Spleen (tissue), 11 donors: ENCODE data around the gene MICAL2. TPM values are rescaled to one million over a fixed set of nuclear protein-coding genes. Genes with fewer than 3 reads are reported as not detected.

ENCODE experiments used
- DNase-seq: peaks from one replicate; pipeline ENCODE4 v3.0.0-alpha.2; 2020
- H3K27ac ChIP-seq, 8 donors: fragments of 200-600 bp; sonication (generic) in 7 of 8; 1 replicate in 4 of 8; 2 replicates in 4 of 8; pipeline versions ENCODE4 v1.5.0 to v1.8.0; 2016 to 2021; ENCODE audit warnings: inconsistent platforms in 4 of 8, mild to moderate bottlenecking in 4 of 8, moderate library complexity in 1 of 8
- H3K27me3 ChIP-seq, 7 donors: fragments of 200-600 bp; sonication (generic) in 6 of 7; replicated peaks in 1 of 7; 1 replicate in 4 of 7; 2 replicates in 3 of 7; pipeline versions ENCODE4 v1.5.0 to v1.8.0; 2016 to 2021; ENCODE audit warnings: inconsistent platforms in 3 of 7, mild to moderate bottlenecking in 1 of 7
- H3K36me3 ChIP-seq, 6 donors: fragments of 200-600 bp; sonication (generic) in 5 of 6; 1 replicate in 4 of 6; 2 replicates in 2 of 6; pipeline versions ENCODE4 v1.5.0 to v1.8.0; 2016 to 2021; ENCODE audit warnings: inconsistent platforms in 2 of 6
- H3K4me1 ChIP-seq, 6 donors: fragments of 200-600 bp; sonication (generic) in 5 of 6; 1 replicate in 3 of 6; 2 replicates in 3 of 6; pipeline versions ENCODE4 v1.5.0 to v1.8.0; 2016 to 2021; ENCODE audit warnings: inconsistent platforms in 3 of 6
- H3K4me3 ChIP-seq, 8 donors: fragments of 200-600 bp; sonication (generic) in 7 of 8; 1 replicate in 4 of 8; 2 replicates in 4 of 8; pipeline versions ENCODE4 v1.5.0 to v1.8.0; 2016 to 2021; ENCODE audit warnings: inconsistent platforms in 4 of 8, mild to moderate bottlenecking in 4 of 8, moderate library complexity in 2 of 8
- H3K9me3 ChIP-seq, 8 donors: fragments of 200-600 bp; sonication (generic) in 7 of 8; 1 replicate in 4 of 8; 2 replicates in 4 of 8; pipeline versions ENCODE4 v1.5.0 to v1.8.0; 2016 to 2021; ENCODE audit warnings: inconsistent platforms in 4 of 8
- CTCF ChIP-seq, 11 experiments: fragments of 200-600 bp in 7 of 11; fragments of 450-650 bp in 4 of 11; sonication (generic) in 4 of 11; IDR thresholded peaks in 8 of 11; conservative IDR thresholded peaks in 3 of 11; 1 replicate in 7 of 11; 2 replicates in 4 of 11; pipeline versions ENCODE4 v1.4.0 to v1.8.0; 2016 to 2021; ENCODE audit warnings: antibody characterized with exemption in 11 of 11, inconsistent platforms in 4 of 11, mild to moderate bottlenecking in 1 of 11
- POLR2A ChIP-seq, 3 donors: fragments of 450-650 bp; IDR thresholded peaks; one replicate each; pipeline ENCODE4 v1.5.1; 2017; ENCODE audit warnings: antibody characterized with exemption in 3 of 3, mild to moderate bottlenecking in 1 of 3
- POLR2AphosphoS5 ChIP-seq, 3 donors: sonication (generic); formaldehyde crosslinking; IDR thresholded peaks; one replicate each; pipeline ENCODE4 v1.5.1; 2017; ENCODE audit warnings: antibody characterized with exemption in 3 of 3
- WGBS, 5 donors: extraction: QIAGEN DNeasy Blood & Tissue Kit in 3 of 5; methylation state at CpG; one replicate each; pipeline versions ENCODE4 v1.1.5 to v1.1.7; 2013 to 2018; 5-methylcytosine and 5-hydroxymethylcytosine counted together
- intact Hi-C: fragments of 100-400 bp; cut with DNase I; formaldehyde crosslinking; loops from one replicate; pipeline ENCODE4 v1.15.0; 2023; ENCODE audit warnings: low total_unique reads
- polyA plus RNA-seq, 3 donors: library from polyadenylated mRNA; stranded (reverse); fragments of 200-250 nt; gene quantifications; one replicate each; pipeline ENCODE4 v1.2.1, GENCODE V29; 2013
- total RNA-seq, 7 donors: library from RNA; depleted of rRNA in 3 of 7; stranded (reverse); fragments of >200 nt in 3 of 7; fragmentation: NEBNext Ultra II Directional in 4 of 7; extraction: Animal tissue kit (Norgen Biotek cat#: 25700) in 4 of 7; gene quantifications; one replicate each; pipeline versions ENCODE4 v1.1.0 to v1.2.1, GENCODE V29; 2016 to 2021
- donor health status: healthy with polysubstance abuse.
- donor health status: DM: no; HTN: no; CAD: no; lungs with moderate emphysema.
- donor health status: DM: no; HTN: no; CAD: no.
- donor health status: Bipolar disorder and iron deficiency.
- donor health status: healthy.
- donor health status: DM: no; HTN: no; CAD: no.
- donor health status: DM: yes; HTN: yes; CAD: no.

Gene MICAL2
- total and polyA plus RNA-seq, 10 donors, result 1.9 to 50.8 (median 32.3) TPM

DNA sequence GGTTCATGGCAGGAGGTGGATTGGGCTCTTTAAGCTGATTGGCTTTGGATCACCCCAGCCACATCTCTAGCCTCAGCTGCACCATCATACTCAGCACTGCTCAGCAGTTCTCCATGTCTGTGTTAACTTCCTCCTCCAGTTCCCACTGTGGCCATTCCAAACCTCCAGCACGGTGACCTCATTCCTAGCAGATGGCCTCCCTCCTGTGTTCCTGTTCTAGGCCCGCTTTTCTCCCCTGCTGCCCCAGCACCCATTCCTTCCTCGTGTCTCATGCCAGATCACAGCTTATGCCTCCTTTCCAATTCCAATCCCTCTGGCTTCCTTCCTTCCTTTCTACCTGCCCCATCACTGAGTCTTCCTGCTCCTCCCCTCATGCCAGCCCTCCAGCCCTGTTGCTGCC, 96.1 kb downstream of the MICAL2 start:
- Histone ChIP-seq H3K4me3 (no peak overlapping the region), H3K27ac (no peak overlapping the region), H3K36me3 (peaks cover 0 to 62% (median 1%) of the 10 kb centered on the region in 6 donors), H3K27me3 (no peaks in the 10 kb centered on the region), H3K9me3 (no peaks in the 10 kb centered on the region), H3K4me1 (peaks cover 0 to under 1% (median 0%) of the 10 kb centered on the region in 6 donors)
- WGBS, 5 donors, result 69 to 84% (median 79%) methylated on average over 3 of the region's 3 CpGs
- DNase-seq, result no peak
- TF ChIP-seq POLR2AphosphoS5 (IDR thresholded peaks at IDR 0.05), result no peak
- TF ChIP-seq CTCF (IDR thresholded peaks at IDR 0.05 in 8 of 11, conservative IDR thresholded peaks at IDR 0.05 in 3 of 11), result no peak
- intact Hi-C loops, result no loop called here

DNA sequence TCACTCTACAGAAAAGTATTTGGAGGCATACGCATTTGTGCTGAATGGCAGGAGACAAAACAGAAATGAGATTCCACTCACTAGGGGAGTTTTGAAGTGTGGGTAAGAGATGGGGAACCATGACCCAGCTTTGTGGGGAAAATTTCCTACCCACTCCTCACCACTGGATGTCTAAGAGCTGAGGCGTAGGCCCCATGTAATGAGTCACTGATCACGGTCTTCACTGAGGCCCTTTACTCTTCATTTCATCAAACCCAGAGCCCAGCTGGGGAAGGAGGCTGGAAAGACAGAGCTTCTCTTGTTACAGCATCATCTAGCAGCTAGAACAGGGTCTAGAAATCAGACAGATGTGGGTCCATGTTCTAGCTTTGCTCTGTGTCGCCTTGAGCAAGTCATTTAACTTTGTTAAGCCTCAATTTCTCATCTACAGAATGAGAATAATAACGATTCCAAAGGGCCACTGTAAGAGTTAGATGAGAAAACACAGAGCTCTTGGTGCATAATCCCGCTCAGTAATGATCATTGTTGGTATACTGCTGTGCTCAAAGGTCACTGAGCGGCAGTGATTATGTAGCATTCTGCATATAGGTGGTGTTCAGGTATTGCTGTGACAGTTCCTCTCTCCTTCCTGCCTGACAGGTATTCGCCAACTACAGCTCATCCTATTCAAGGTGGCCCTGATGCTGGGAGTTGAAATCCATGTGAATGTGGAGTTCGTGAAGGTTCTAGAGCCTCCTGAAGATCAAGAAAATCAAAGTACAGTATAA, 97.2 kb downstream of the MICAL2 start:
- TF ChIP-seq POLR2AphosphoS5 (IDR thresholded peaks at IDR 0.05) (no peak), POLR2A (IDR thresholded peaks at IDR 0.05) (no peak), CTCF (IDR thresholded peaks at IDR 0.05 in 8 of 11, conservative IDR thresholded peaks at IDR 0.05 in 3 of 11) (no peak)
- intact Hi-C loops, result no loop called here
- no peak for DNase-seq
- peaks cover 0 to 67% (median 1%) of the 10 kb centered on the region in 6 donors for H3K36me3 ChIP-seq
- H3K27ac ChIP-seq, result no peak overlapping the region
- H3K4me3 ChIP-seq, result no peak overlapping the region
- H3K4me1 ChIP-seq, result no peaks in the 10 kb centered on the region
- no peaks in the 10 kb centered on the region for H3K9me3 ChIP-seq
- whole genome bisulfite sequencing, 5 donors, result 71 to 92% (median 87%) methylated on average over 9 of the region's 9 CpGs
- H3K27me3 ChIP-seq, result no peaks in the 10 kb centered on the region

- DNase-seq, result no peak
- H3K4me3 ChIP-seq, result no peak overlapping the region
- no peaks in the 10 kb centered on the region for H3K4me1 ChIP-seq
Observed at GRCh38 chr11:12209096-12209495, 98.7 kb downstream of the MICAL2 start.

More at GRCh38 chr11:12209096-12209495, 98.7 kb downstream of the MICAL2 start:
- no peaks in the 10 kb centered on the region for H3K9me3 ChIP-seq
- 82 to 96% (median 94%) methylated on average over 2 of the region's 2 CpGs for WGBS, 5 donors
- no peaks in the 10 kb centered on the region for H3K27me3 ChIP-seq
- intact Hi-C loops, result no loop called here
- H3K27ac ChIP-seq, result no peak overlapping the region
- TF ChIP-seq POLR2AphosphoS5 (IDR thresholded peaks at IDR 0.05) (no peak), POLR2A (IDR thresholded peaks at IDR 0.05) (no peak), CTCF (IDR thresholded peaks at IDR 0.05 in 8 of 11, conservative IDR thresholded peaks at IDR 0.05 in 3 of 11) (no peak)
- peaks cover 0 to 82% (median 5%) of the 10 kb centered on the region in 6 donors for H3K36me3 ChIP-seq
